Endometrium (tissue), 2 donors: Measurements from ENCODE around the gene ANKEF1.
A peak's percentile ranks its signal among the peaks of the same experiment; 100 is the strongest.
"Not testable (repeated sequence)": the region's sequence is repeated elsewhere in the genome, so short reads cannot be mapped to it uniquely, and the experiment has no call there.

Experiments used
- FAIRE-seq: peaks from 2 replicates; lab custom pipeline; 2012; peaks lifted over from hg19 to GRCh38; lab: Jason Lieb, UNC
- donor health status: control.
- donor health status: control.

The ANKEF1 gene

DNA sequence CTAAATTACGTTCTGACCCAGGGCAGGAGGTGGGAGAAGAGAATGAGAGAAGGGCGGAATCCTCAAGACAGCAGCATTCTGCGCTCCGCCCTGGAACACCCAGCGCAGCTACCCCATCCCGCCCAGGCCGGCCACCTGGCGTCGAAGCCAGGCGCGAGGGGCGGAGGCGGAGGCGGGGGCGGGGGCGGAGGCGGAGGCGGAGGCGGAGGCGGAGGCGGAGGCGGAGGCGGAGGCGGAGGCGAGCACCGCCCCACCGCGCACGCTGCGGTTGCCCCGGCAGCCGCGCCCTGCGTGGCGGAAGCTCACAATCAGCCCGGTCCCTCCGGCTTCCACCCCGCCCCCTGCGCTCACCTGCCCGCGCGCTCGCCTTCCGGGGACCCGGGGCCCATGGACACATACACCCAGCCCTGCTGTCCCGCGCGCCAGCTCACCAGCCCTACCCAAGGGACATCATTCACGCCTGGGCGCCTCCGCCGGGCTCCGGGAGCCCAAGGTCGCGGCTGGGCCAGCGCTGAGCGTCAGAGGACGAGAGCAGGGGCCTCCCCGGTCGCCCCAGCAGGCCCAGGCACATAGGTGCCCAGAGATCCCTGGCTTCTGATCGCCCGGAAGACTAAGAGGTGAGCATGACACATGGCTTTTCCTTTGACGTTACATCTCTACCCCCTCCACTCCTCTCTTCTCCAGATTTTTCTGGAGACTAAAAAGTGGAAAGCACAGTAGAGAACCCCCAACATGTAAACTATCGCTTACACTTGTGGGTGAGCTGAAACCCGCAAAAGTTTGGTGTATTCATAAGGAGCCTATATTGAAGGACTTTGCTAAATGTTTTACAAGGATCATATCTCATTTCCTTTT, at the start of gene ANKEF1:
TSS of gene ANKEF1 (plus strand) at position 271 of the 855 bp plus-strand sequence. CDS start 3,315 bp downstream, outside the sequence.
- FAIRE-seq: no peak

DNA sequence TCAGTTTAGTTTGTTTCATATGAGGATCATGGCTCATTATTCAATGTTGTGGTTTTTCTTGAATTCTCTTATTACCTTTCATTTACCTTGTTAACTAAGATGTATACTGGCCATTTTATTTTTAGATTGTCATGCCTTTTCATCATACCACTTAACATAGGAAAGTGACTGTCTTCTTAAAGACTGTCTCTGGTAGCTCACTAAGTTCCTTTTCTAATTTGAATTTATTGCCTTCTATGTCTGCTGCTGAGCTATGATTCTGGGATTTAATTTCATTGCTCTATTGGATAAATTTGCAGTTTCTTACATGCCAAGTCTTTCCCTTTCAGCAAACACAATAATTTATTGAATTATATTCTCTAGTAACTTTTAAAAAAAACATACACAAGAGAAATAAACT, 49.5 kb upstream of the ANKEF1 start:
- FAIRE-seq: no peak

DNA sequence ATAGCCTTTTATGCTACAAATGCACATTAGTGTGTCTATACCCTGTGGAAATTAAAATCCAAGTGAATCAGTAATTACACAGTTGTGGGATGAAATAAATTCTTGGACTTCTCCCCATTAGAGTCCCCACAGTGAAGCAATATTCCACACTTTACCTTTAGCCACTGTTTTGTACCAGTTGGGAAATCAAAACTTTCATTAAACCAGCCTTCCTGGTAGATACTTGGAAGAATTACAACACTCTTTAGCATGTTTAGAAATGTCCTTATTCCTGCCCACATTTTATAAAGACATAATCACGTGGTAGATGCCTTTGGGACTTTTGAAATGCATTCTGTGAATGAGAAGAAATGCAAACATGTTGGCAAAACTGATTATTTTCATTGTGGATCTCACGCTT, 49.0 kb upstream of the ANKEF1 start:
- FAIRE-seq: no peak

DNA sequence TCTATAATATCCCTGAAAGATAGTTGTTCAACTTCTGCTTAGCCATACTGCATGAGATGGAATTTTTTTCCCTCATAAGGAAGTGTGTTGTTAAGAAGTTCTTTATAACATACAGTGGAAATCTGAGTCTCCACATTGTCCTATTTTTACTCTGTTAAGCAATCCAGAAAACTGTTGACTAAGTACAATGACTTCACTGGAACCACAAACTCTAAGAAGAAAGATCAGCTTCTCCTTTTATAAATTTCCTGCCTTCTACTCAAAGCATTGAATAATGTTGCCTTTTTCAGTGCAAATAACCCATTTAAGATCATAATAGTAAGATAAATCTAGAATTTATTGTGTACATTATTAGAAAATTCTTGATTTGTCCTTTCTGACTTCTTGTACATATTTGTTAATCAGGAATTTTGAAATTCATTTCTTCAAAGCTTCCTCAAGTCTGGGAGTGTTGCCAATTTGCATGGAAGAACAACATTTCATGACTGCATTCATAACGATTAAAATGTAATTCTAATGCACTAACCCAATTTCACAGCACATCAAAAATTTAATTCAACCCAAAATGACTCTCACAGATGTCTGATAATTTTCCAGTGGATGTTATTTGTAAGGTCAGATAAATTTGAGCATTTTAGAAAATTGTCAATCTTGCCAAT, 45.6 kb upstream of the ANKEF1 start:
- peak; percentile 21 for FAIRE-seq

DNA sequence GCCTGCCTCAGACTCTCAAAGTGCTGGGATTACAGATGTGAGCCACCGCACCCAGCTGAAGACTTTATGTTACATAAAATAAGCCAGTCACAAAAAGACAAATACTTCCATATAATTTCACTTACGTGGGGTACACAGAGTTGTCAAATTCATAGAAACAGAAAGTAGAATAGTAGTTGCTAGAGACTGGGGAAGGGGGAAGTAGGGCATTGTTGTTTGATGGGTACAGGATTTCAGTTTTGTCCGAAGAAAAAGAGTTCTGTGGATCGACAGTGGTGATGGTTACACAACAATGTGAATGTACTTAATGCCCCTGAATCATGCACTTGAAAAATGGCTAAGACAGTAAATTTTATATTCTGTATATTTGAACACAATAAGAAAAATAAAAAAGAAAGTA, 41.6 kb upstream of the ANKEF1 start:
- no peak for FAIRE-seq

DNA sequence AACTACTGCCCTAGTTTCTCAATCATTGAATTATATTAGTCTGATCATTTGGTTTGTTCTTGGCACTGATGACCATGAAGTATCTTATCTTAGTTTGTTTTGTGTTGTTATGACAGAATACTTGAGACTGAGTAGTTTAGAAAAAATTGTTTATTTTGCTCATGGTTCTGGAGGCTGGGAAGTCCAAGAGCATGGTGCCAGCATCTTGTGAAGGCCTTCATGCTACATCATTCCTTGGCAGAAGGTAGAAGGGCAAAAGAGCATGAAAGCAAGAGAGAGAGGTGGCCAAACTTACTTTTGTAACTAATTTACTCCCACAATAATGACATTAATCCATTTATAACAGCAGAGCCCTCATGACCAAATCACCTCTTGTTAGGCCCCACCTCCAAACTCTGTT, 40.1 kb upstream of the ANKEF1 start:
- FAIRE-seq: no peak

DNA sequence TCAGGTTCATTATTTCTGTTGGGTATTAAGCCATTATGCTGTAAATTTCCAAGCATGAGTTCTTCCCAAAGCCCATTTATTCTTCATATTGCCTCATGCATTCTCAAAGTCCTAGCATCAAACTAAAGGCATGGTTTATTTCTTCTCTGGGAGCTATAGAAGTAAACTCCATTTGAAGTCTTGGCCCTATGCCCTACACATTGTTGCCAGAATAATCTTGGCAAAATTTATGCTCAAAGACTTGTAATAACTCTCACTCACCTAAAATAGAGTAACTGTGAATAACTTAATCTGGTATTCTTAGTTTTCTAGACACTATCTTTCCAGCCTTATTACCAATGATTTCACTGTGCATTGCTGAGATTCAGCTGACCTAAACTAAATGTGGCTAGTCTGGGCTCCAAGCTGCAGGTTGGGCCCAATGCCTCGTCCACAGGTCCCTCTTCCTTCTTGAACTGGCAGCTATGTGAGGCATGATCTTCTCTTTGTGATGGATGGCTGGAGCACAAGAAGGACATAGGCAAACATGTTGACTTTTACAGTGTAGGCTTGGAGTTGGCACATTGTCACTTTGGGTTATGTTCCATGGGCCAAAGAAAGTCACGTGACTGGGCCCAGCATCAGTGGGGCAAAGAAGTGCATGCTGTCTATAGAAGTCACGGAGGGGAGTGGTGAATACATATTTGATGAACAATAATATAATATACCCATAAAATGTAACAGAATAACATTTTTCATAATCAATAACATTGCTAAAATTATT, 39.1 kb upstream of the ANKEF1 start:
- FAIRE-seq: no peak

DNA sequence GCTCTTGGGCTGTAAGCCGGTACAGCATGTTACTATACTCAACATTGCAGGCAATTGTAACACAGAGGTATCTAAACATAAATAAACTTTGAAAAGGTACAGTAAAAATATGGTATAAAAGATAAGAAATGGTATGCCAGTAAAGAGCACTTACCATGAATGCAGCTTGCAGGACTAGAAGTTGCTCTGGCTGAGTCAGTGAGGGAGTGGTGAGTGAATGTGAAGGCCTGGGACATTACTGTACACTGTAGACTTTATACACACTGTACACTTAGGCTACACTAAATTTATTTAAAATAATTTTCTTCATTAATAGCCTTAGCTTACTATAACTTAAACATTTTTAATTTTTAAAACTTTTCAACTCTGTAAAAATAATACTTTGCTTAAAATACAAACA, 37.8 kb upstream of the ANKEF1 start:
- FAIRE-seq: no peak

DNA sequence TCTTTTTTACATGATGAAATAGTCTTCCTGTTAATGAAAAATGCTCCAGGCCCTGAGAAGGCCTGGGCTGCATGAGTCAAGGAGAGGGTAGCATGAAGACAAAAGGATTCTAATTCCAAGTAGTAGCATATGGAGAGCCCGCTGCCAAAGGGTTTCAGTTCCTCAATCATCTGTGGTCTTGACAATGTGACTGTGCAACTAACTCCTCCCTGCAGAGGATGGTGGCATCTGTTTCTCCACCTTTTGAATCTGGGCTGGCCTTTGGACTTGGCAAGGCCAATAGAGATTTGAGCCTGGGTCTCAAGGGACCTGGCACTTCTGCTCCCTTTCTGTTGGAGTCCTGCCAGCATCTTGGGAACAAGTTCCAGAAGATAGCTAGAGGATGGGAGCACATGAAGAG, 35.1 kb upstream of the ANKEF1 start:
- no peak for FAIRE-seq

DNA sequence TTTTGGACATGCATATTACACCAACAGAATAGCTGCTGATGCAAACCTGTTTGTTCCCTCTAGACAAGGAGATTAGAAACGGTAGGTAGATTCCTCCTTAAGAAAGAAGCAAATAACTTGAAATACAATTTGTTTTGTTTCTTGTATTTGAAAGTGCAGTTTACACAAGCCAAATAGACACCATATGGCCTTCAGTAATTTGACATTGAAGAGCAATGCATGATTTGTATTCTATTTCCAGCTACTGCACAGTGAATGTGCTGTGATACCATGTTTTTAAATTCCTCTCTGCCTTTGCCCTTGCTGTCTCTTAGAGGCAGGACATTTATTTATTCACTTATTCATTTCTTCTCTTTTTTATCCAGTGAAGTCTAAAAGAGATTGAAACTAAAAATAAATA, 31.9 kb upstream of the ANKEF1 start:
- FAIRE-seq: no peak

DNA sequence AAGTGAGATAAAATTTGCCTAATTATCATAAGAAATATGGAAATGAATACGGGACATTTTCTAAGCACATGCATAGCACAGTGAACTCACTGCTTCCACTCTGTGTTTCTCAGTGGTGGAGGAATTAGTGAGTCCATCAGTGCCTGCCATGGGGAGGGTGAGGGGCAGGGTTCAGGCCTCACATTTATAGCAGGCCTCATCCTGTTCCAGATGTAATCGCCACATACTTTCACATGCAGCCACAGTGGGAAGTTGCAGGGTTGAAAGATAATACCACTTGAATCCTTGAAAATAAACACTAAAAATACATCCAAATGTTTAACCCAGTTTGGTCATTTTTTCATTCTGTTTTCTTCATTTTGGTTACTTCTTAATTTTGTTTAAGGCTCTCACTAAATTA, 29.9 kb upstream of the ANKEF1 start:
- FAIRE-seq: no peak

DNA sequence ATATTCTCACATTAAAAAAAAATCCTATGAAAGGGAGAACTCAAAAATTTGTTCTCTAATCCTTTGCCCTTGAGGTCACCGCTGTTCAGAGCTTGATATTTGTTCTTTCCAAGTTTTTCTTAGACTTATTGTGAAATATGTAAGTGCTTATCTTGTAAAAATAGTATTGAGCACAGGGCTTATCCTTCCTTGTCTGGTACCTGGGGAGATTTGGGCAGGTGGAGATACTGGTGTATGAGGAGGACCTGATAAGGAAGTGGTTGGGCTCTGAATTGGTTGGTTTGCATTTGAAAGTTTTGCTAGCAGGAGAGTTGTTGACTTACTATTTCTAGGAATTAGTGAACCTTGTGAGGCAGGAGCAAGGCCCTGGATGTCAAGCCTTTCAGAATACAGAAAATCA, 28.9 kb upstream of the ANKEF1 start:
- FAIRE-seq: no peak

DNA sequence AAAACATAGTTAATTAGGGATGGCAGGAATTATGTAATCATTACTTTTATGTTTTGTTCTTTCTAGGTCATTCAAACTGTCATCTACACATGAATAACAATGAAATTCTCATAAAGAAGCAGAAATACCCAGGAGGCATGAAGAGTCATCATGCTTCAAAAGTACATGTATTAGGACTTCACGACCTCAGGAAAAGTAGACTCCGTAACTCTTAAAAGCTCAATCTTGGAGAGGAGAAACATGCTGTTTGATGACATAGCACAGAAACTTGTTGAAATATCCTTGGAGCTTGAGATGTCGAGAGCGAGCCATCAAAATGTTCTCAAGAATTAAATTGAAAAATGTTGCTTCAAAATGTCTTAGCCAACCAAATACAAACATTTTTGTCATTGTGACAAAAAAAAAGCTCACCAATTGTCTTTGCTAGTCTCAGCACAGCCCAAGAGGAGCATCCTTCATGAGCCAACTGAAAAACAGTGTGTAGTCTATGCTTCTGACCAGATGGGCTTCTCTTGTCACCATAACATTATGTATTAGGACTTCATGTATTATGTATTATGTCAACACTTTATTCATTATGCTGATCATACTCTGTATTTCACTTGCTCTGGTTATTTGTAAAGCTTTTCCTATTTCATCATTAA, 28.2 kb upstream of the ANKEF1 start:
- FAIRE-seq: peak; percentile 92

DNA sequence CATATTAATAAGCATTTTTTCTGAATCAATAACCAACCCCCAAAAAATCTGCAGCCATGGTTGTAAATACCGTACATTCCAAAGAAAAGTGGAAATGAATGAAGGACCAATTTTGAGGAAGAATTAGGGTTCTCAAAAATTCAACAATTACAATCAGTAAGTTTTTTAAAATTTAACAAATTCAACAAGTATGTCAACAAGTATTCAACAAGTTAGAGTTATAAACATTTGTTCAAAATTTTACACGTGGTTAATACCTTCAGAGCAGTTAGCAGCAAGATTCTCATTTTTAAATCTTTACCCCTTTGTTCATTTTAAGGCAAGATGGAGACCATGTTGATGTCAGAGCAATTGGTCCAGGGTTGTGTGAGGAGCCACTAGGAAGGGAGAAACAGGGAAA, 27.6 kb upstream of the ANKEF1 start:
- no peak for FAIRE-seq

DNA sequence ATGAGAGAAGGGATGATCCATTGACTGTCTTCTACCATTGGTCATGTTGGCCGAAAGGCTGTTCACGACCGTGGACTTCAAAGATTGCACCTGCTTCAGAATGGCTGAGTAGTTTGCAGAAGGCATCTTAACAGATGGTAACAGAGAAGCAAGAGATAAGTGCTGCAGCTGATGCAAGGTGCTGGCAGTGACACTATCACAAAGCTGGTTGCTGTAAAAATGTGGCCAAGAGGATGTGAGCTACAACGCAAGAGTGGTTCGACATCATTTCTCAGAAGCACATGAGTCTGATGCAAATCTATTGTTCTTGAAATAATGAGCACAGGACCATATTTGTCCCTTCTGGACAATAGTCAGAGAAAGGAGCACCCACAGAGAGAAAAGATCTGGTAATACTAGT, 27.0 kb upstream of the ANKEF1 start:
- FAIRE-seq: no peak

DNA sequence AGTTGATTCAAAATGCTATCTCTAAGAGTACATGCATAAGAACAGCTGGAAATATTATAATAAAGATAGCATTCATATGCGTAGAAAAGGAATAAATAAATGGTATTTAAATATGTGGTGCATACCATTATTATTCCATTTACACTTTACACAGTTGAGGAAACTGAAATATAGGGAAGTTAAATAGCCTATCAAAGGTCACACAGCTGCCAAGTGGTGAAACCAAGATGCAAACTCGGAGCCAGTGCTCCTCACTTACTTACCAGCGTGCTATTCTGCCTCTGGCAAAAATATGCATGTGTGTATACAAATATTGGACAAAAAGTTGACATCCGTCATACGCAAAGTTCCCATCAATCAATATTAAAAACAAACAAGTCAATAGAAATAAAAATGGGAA, 22.3 kb upstream of the ANKEF1 start:
- no peak for FAIRE-seq

DNA sequence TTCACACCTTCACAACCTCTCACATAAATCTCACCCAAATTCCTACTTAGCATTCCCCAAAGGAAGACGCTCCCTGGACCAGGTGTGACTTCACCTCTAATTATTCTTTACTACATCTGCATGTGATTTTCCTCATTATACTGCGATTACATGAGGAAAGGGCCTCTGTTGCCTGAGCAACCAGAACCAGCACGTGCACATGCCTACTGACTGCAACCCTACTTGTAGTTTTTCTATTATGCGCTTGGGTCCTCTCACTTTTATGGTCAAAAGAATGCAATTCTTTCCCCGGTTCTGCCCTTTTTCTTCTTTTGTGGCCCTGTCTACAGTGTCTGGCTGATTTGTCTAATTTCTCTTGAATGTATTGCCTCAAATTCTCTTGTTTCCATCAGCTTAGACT, 20.4 kb upstream of the ANKEF1 start:
- FAIRE-seq: no peak

DNA sequence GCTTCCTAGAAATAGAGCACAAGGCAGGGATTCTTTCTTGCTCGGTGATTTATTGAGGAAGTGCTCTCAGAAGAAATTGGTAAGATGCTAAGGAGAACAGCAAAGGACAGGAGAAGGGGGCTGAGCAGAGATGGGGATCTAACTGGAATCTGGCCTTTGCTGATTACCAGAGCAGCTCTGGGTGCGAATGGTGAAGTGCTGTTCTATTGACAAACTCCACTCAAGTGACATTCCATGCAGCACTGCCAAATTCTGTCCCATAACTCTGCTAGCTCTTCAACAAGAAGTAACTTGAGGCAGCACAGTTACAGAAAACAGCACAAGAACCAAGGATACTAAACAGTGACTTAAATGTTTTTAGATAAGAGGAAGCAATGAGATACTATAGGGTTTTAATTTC, 13.8 kb upstream of the ANKEF1 start:
- no peak for FAIRE-seq

DNA sequence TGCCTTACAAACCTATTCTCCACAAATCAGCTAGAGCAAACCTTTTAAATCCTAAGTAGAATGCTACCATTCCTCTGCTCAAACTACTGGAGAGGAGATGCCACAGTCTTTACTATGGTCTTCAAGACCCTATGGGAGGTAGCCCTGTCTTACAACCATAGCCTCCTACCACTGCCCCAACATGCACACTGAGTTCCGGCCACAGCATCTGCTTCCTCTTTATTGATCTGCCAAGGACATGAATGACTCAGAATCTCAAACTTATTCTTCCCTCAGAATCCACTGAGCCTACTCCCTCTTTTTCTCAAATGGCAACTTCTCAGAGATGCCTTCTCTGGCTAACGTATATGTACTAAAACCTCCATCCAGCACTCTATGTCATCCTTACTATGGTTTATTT, 12.2 kb upstream of the ANKEF1 start:
- FAIRE-seq: no peak

DNA sequence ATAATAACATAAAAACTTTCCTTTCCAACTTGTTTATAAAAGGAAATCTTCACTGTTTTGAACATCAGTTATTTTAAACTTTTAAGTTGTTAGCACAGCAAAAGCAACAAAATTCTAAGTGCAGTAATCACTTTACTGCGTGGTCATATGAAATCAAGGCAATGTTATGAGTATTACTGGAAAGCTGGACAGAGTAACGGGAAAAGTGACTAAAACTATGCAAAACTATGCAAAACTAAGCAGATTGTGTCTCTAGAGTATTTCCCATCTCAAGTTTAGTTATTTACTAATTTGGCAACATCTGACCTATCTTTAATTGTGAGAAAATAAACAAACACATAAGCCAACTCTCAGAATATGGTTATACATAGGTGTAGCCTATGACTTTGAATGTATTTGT, 10.9 kb upstream of the ANKEF1 start:
- FAIRE-seq: peak; percentile 69

DNA sequence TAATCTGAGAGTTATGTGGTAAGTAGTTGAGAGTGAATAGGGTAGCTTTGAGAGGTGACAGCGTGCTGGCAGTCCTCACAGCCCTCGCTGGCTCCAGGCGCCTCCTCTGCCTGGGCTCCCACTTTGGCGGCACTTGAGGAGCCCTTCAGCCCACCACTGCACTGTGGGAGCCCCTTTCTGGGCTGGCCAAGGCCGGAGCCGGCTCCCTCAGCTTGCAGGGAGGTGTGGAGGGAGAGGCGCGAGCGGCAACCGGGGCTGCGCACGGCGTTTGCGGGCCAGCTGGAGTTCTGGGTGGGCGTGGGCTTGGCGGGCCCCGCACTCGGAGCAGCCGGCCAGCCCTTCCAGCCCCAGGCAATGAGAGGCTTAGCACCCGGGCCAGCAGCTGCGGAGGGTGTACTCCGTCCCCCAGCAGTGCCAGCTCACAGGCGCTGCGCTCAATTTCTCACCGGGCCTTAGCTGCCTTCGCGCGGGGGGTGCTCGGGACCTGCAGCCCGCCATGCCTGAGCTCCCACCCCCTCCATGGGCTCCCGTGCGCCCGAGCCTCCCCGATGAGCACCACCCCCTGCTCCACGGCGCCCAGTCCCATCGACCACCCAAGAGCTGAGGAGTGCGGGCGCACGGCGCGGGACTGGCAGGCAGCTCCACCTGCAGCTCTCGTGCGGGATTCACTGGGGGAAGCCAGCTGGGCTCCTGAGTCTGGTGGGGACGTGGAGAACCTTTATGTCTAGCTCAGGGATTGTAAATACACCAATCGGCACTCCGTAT, 3.2 kb upstream of the ANKEF1 start:
- not testable (repeated sequence) for FAIRE-seq

DNA sequence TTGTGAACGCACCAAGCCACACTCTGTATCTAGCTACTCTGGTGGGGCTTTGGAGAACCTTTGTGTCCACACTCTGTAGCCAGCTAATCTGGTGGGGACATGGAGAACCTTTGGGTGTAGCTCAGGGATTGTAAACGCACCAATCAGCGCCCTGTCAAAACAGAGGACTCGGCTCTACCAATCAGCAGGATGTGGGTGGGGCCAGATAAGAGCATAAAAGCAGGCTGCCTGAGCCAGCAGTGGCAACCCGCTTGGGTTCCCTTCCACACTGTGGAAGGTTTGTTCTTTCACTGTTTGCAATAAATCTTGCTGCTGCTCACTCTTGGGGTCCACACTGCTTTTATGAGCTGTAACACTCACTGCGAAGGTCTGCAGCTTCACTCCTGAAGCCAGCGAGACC, 2.5 kb upstream of the ANKEF1 start:
- FAIRE-seq: not testable (repeated sequence)
